ENCODE results near the gene RBAK.
"Not testable (repeated sequence)": the region's sequence is repeated elsewhere in the genome, so short reads cannot be mapped to it uniquely, and the experiment has no call there.

Gene RBAK

GRCh38 chr7:5086256-5086655, 40.6 kb downstream of the RBAK start:
- TF ChIP-seq CTCF (conservative IDR thresholded peaks at IDR 0.05; ENCODE audit: low read length) = no peak
- DNase-seq (ENCODE audit: low read depth) = no peak
- no peak overlapping the region for H3K4me3 ChIP-seq (ENCODE audit: low read length)

- not testable (repeated sequence) for DNase-seq (ENCODE audit: low read depth); H3K4me3 ChIP-seq (ENCODE audit: low read length)
Observed at GRCh38 chr7:5088228-5088833, 42.7 kb downstream of the RBAK start.

- H3K4me3 ChIP-seq (ENCODE audit: low read length) = no peak overlapping the region
- DNase-seq (ENCODE audit: low read depth) = no peak
- TF ChIP-seq CTCF (conservative IDR thresholded peaks at IDR 0.05; ENCODE audit: low read length) = no peak
Observed at GRCh38 chr7:5088906-5089305, 43.2 kb downstream of the RBAK start.

- no peak for DNase-seq (ENCODE audit: low read depth)
- no peak for TF ChIP-seq CTCF (conservative IDR thresholded peaks at IDR 0.05; ENCODE audit: low read length)
- no peak overlapping the region for H3K4me3 ChIP-seq (ENCODE audit: low read length)
Observed at GRCh38 chr7:5093948-5094347, 48.3 kb downstream of the RBAK start.

GRCh38 chr7:5094641-5095040, 49.0 kb downstream of the RBAK start:
- TF ChIP-seq CTCF (conservative IDR thresholded peaks at IDR 0.05; ENCODE audit: low read length) = no peak
- H3K4me3 ChIP-seq (ENCODE audit: low read length) = no peak overlapping the region
- no peak for DNase-seq (ENCODE audit: low read depth)

- no peak for TF ChIP-seq CTCF (conservative IDR thresholded peaks at IDR 0.05; ENCODE audit: low read length)
- no peak for DNase-seq (ENCODE audit: low read depth)
Observed at GRCh38 chr7:5116359-5116758, 70.7 kb downstream of the RBAK start.

GRCh38 chr7:5117095-5117970, 71.7 kb downstream of the RBAK start:
- no peak for TF ChIP-seq CTCF (conservative IDR thresholded peaks at IDR 0.05; ENCODE audit: low read length)
- no peak overlapping the region for H3K4me3 ChIP-seq (ENCODE audit: low read length)
- DNase-seq (ENCODE audit: low read depth) = no peak

More at GRCh38 chr7:5116359-5116758, 70.7 kb downstream of the RBAK start:
- no peak overlapping the region for H3K4me3 ChIP-seq (ENCODE audit: low read length)
